HFFc6 (cell line): ENCODE results near the gene COL9A3. TPM values are rescaled to one million over a fixed set of nuclear protein-coding genes. Genes with fewer than 3 reads are reported as not detected.

Experiments
- DNase-seq: peaks from one replicate; pipeline ENCODE4 v3.0.0-alpha.2; 2018
- H3K27ac Mint-ChIP-seq: 2 replicates; pipeline ENCODE4 v1.8.0; 2020; ENCODE audit warnings: mild to moderate bottlenecking, mixed read lengths
- H3K27me3 Mint-ChIP-seq: 2 replicates; pipeline ENCODE4 v1.8.0; 2021; ENCODE audit warnings: mild to moderate bottlenecking, moderate library complexity, mixed read lengths; ENCODE audit not compliant: insufficient read depth
- H3K36me3 Mint-ChIP-seq: 2 replicates; pipeline ENCODE4 v1.8.0; 2021; ENCODE audit warnings: low read depth, mixed read lengths
- H3K4me1 Mint-ChIP-seq: 2 replicates; pipeline ENCODE4 v1.8.0; 2020; ENCODE audit warnings: low read depth, mixed read lengths
- H3K4me3 Mint-ChIP-seq: 2 replicates; pipeline ENCODE4 v1.8.0; 2020; ENCODE audit warnings: mild to moderate bottlenecking, moderate library complexity, mixed read lengths
- H3K9me3 Mint-ChIP-seq: 2 replicates; pipeline ENCODE4 v1.8.0; 2020; ENCODE audit warnings: mild to moderate bottlenecking, mixed read lengths
- CTCF ChIP-seq: fragments of 200-600 bp; sonication (generic); IDR thresholded peaks from 2 replicates; pipeline ENCODE4 v1.5.0; 2021; ENCODE audit warnings: antibody characterized with exemption, mild to moderate bottlenecking
- total RNA-seq, 6 experiments: library from RNA; stranded (reverse); fragmentation: NEBNext Ultra II Directional; extraction: Animal tissue kit (Norgen Biotek cat#: 25700); gene quantifications; 2 replicates in 1 of 6; 3 replicates in 5 of 6; pipeline ENCODE4 v1.2.3, GENCODE V29; 2021

Gene COL9A3
- total RNA-seq, 6 experiments from 2014 or later, result 0.07 to 0.34 (median 0.09) TPM; not detected in 3

GRCh38 chr20:62780204-62780603, 36.6 kb upstream of the COL9A3 start:
- Mint-ChIP-seq H3K36me3 (0 out of 2 replicates have a peak, but pooled peaks cover 4% of the 10 kb centered on the region), H3K4me1 (peaks cover 6% of the 10 kb centered on the region), H3K4me3 (no peak overlapping the region), H3K27ac (no peak overlapping the region), H3K9me3 (no peaks in the 10 kb centered on the region), H3K27me3 (peaks cover 2% of the 10 kb centered on the region)
- no peak for TF ChIP-seq CTCF
- DNase-seq, result no peak

GRCh38 chr20:62780696-62781095, 36.2 kb upstream of the COL9A3 start:
- Mint-ChIP-seq H3K27me3 (peaks cover 2% of the 10 kb centered on the region), H3K4me1 (peaks cover 6% of the 10 kb centered on the region)

GRCh38 chr20:62782149-62782892, 34.5 kb upstream of the COL9A3 start:
- no peaks in the 10 kb centered on the region for H3K4me1 Mint-ChIP-seq
- no peaks in the 10 kb centered on the region for H3K9me3 Mint-ChIP-seq
- H3K27ac Mint-ChIP-seq, result no peak overlapping the region
- no peak overlapping the region for H3K4me3 Mint-ChIP-seq
- DNase-seq, result no peak
- H3K27me3 Mint-ChIP-seq, result no peaks in the 10 kb centered on the region; the same call in none of the 2 replicates
- no peaks in the 10 kb centered on the region for H3K36me3 Mint-ChIP-seq
- no peak for TF ChIP-seq CTCF

More at GRCh38 chr20:62780696-62781095, 36.2 kb upstream of the COL9A3 start:
- no peak overlapping the region for H3K4me3 Mint-ChIP-seq
- H3K9me3 Mint-ChIP-seq, result no peaks in the 10 kb centered on the region
- no peak for DNase-seq
- H3K27ac Mint-ChIP-seq, result no peak overlapping the region
- 0 out of 2 replicates have a peak, but pooled peaks cover 4% of the 10 kb centered on the region for H3K36me3 Mint-ChIP-seq
- TF ChIP-seq CTCF, result no peak

GRCh38 chr20:62782893-62783278, 34.0 kb upstream of the COL9A3 start:
- Mint-ChIP-seq H3K9me3 (no peaks in the 10 kb centered on the region), H3K4me1 (no peaks in the 10 kb centered on the region)

GRCh38 chr20:62784497-62784896, 32.4 kb upstream of the COL9A3 start:
- Mint-ChIP-seq H3K36me3 (no peaks in the 10 kb centered on the region), H3K27me3 (peaks cover 3% of the 10 kb centered on the region), H3K4me1 (no peaks in the 10 kb centered on the region), H3K4me3 (no peak overlapping the region), H3K9me3 (no peaks in the 10 kb centered on the region), H3K27ac (no peak overlapping the region)
- TF ChIP-seq CTCF, result no peak
- DNase-seq, result no peak

More at GRCh38 chr20:62782893-62783278, 34.0 kb upstream of the COL9A3 start:
- Mint-ChIP-seq H3K27ac (no peak overlapping the region), H3K36me3 (no peaks in the 10 kb centered on the region), H3K4me3 (no peak overlapping the region), H3K27me3 (no peaks in the 10 kb centered on the region; the same call in none of the 2 replicates)
- no peak for DNase-seq
- TF ChIP-seq CTCF, result no peak
